Ectodermal cell (in vitro differentiated cells): ENCODE results near the gene FADS2. TPM values are rescaled to one million over a fixed set of nuclear protein-coding genes. Genes with fewer than 3 reads are reported as not detected.

Experiments
- H3K27ac ChIP-seq: 2 replicates; pipeline ENCODE4 v1.7.0; 2013; ENCODE audit warnings: mild to moderate bottlenecking, low read depth, low read length; ENCODE audit not compliant: insufficient read depth, poor library complexity, severe bottlenecking
- H3K27me3 ChIP-seq: 2 replicates; pipeline ENCODE4 v1.7.0; 2013; ENCODE audit warnings: mild to moderate bottlenecking, low read length; ENCODE audit not compliant: insufficient read depth, control insufficient read depth, poor library complexity, severe bottlenecking
- H3K36me3 ChIP-seq: one replicate; pipeline ENCODE4 v1.7.0; 2013; ENCODE audit warnings: low read length; ENCODE audit not compliant: control insufficient read depth, insufficient read depth
- H3K4me1 ChIP-seq: one replicate; pipeline ENCODE4 v1.7.0; 2013; ENCODE audit warnings: low read length; ENCODE audit not compliant: control insufficient read depth, insufficient read depth
- H3K4me3 ChIP-seq: 2 replicates; pipeline ENCODE4 v1.7.0; 2013; ENCODE audit warnings: low read depth, low read length, control low read depth; ENCODE audit not compliant: insufficient read depth
- H3K9me3 ChIP-seq: 2 replicates; pipeline ENCODE4 v1.7.0; 2013; ENCODE audit warnings: mild to moderate bottlenecking, low read length, moderate library complexity; ENCODE audit not compliant: control insufficient read depth
- WGBS, 2 experiments: methylation state at CpG; one replicate each; pipeline ENCODE4 v1.1.7; 2013; ENCODE audit warnings: missing lambda C conversion rate in 2 of 2; 5-methylcytosine and 5-hydroxymethylcytosine counted together
- polyA plus RNA-seq, 4 experiments: library from polyadenylated mRNA; stranded (reverse); fragments of 50-300 nt; gene quantifications; one replicate each; pipeline ENCODE4 v1.2.3, GENCODE V29; 2013

The FADS2 gene
- 485 TPM for polyA plus RNA-seq (2013, experiment 1 of 4)
- 475 TPM for polyA plus RNA-seq (2013, experiment 2 of 4)
- 263 TPM for polyA plus RNA-seq (2013, experiment 3 of 4)
- 289 TPM for polyA plus RNA-seq (2013, experiment 4 of 4)

GRCh38 chr11:61827571-61828378 lies at the start of gene FADS2:
TSS of gene FADS2 (plus strand) at chr11:61828300. CDS start at chr11:61828391, 91 bp downstream.
- 0 to 1% methylated on average over 83 of the region's 83 CpGs for WGBS, 2 experiments
- H3K4me3 ChIP-seq: peak within 1 kb of the TSS; percentile 92
- no peaks in the 10 kb centered on the region for H3K36me3 ChIP-seq
- H3K9me3 ChIP-seq: no peaks in the 10 kb centered on the region
- H3K27me3 ChIP-seq: no peaks in the 10 kb centered on the region
- H3K4me1 ChIP-seq: peaks cover 15% of the 10 kb centered on the region
- H3K27ac ChIP-seq: peak within 1 kb of the TSS; percentile 92

GRCh38 chr11:61778357-61778886 lies 49.7 kb upstream of the FADS2 start:
- Histone ChIP-seq H3K27ac (no peak overlapping the region), H3K4me3 (no peak overlapping the region), H3K36me3 (no peaks in the 10 kb centered on the region), H3K4me1 (no peaks in the 10 kb centered on the region), H3K9me3 (no peaks in the 10 kb centered on the region), H3K27me3 (no peaks in the 10 kb centered on the region)
- 93% methylated on average over 11 of the region's 11 CpGs for WGBS, 2 experiments

- H3K27me3 ChIP-seq: no peaks in the 10 kb centered on the region
- no peaks in the 10 kb centered on the region for H3K4me1 ChIP-seq
- no peak overlapping the region for H3K27ac ChIP-seq
- 94 to 95% methylated on average over 24 of the region's 24 CpGs for WGBS, 2 experiments
- no peak overlapping the region for H3K4me3 ChIP-seq
- no peaks in the 10 kb centered on the region for H3K9me3 ChIP-seq
- H3K36me3 ChIP-seq: no peaks in the 10 kb centered on the region
These were observed 49.0 kb upstream of the FADS2 start for GRCh38 chr11:61778920-61779650.

- no peaks in the 10 kb centered on the region for H3K27me3 ChIP-seq
- H3K4me1 ChIP-seq: no peaks in the 10 kb centered on the region
- WGBS, 2 experiments: 91 to 93% methylated on average over 14 of the region's 14 CpGs
- H3K27ac ChIP-seq: no peak overlapping the region
- H3K9me3 ChIP-seq: no peaks in the 10 kb centered on the region
- peaks cover 1% of the 10 kb centered on the region for H3K36me3 ChIP-seq
- H3K4me3 ChIP-seq: no peak overlapping the region
These were observed 48.2 kb upstream of the FADS2 start for GRCh38 chr11:61779666-61780525.

GRCh38 chr11:61780581-61781162 lies 47.4 kb upstream of the FADS2 start:
- peaks cover 9% of the 10 kb centered on the region for H3K36me3 ChIP-seq
- no peaks in the 10 kb centered on the region for H3K27me3 ChIP-seq
- H3K4me3 ChIP-seq: no peak overlapping the region
- H3K27ac ChIP-seq: no peak overlapping the region
- H3K4me1 ChIP-seq: no peaks in the 10 kb centered on the region
- 91 to 93% methylated on average over 9 of the region's 9 CpGs for WGBS, 2 experiments
- no peaks in the 10 kb centered on the region for H3K9me3 ChIP-seq

GRCh38 chr11:61781585-61781984 lies 46.5 kb upstream of the FADS2 start:
- Histone ChIP-seq H3K4me1 (no peaks in the 10 kb centered on the region), H3K27ac (no peak overlapping the region), H3K36me3 (peaks cover 16% of the 10 kb centered on the region), H3K27me3 (no peaks in the 10 kb centered on the region), H3K4me3 (no peak overlapping the region), H3K9me3 (no peaks in the 10 kb centered on the region)
- WGBS, 2 experiments: 91 to 94% methylated on average over 5 of the region's 5 CpGs

GRCh38 chr11:61782299-61782698 lies 45.8 kb upstream of the FADS2 start:
- no peaks in the 10 kb centered on the region for H3K27me3 ChIP-seq
- H3K4me3 ChIP-seq: no peak overlapping the region
- H3K27ac ChIP-seq: no peak overlapping the region
- 96 to 97% methylated on average over 3 of the region's 3 CpGs for WGBS, 2 experiments
- no peaks in the 10 kb centered on the region for H3K9me3 ChIP-seq
- peaks cover 21% of the 10 kb centered on the region for H3K36me3 ChIP-seq
- H3K4me1 ChIP-seq: no peaks in the 10 kb centered on the region

GRCh38 chr11:61782841-61783240 lies 45.3 kb upstream of the FADS2 start:
- Histone ChIP-seq H3K4me1 (no peaks in the 10 kb centered on the region), H3K4me3 (no peak overlapping the region), H3K9me3 (no peaks in the 10 kb centered on the region), H3K27ac (no peak overlapping the region), H3K36me3 (peaks cover 26% of the 10 kb centered on the region), H3K27me3 (no peaks in the 10 kb centered on the region)
- WGBS, 2 experiments: 92 to 94% methylated on average over 11 of the region's 11 CpGs

- WGBS, 2 experiments: 83% methylated on average over 13 of the region's 13 CpGs
These were observed 44.2 kb upstream of the FADS2 start for GRCh38 chr11:61783717-61784505.

More at GRCh38 chr11:61783717-61784505, 44.2 kb upstream of the FADS2 start:
- Histone ChIP-seq H3K27me3 (no peaks in the 10 kb centered on the region), H3K4me1 (no peaks in the 10 kb centered on the region), H3K9me3 (no peaks in the 10 kb centered on the region), H3K27ac (no peak overlapping the region), H3K4me3 (no peak overlapping the region), H3K36me3 (peaks cover 35% of the 10 kb centered on the region)
